Umbilical cord (tissue), 2 donors: Measurements from ENCODE around the gene RPAP3. TPM values are rescaled to one million over a fixed set of nuclear protein-coding genes. Genes with fewer than 3 reads are reported as not detected.
A peak's percentile ranks its signal among the peaks of the same experiment; 100 is the strongest.

Experiments used
- DNase-seq: peaks from one replicate; pipeline ENCODE4 v3.0.0-alpha.2; 2015; ENCODE audit warnings: low spot score
- total RNA-seq: library from RNA; depleted of rRNA; stranded (reverse); fragments of >200 nt; gene quantifications from one replicate; pipeline ENCODE4 v1.2.3, GENCODE V29; 2014; ENCODE audit warnings: low replicate concordance; ENCODE audit not compliant: insufficient read depth

RPAP3 gene
- total RNA-seq, 1 donor from 2014 or later = 49.6 TPM

DNA sequence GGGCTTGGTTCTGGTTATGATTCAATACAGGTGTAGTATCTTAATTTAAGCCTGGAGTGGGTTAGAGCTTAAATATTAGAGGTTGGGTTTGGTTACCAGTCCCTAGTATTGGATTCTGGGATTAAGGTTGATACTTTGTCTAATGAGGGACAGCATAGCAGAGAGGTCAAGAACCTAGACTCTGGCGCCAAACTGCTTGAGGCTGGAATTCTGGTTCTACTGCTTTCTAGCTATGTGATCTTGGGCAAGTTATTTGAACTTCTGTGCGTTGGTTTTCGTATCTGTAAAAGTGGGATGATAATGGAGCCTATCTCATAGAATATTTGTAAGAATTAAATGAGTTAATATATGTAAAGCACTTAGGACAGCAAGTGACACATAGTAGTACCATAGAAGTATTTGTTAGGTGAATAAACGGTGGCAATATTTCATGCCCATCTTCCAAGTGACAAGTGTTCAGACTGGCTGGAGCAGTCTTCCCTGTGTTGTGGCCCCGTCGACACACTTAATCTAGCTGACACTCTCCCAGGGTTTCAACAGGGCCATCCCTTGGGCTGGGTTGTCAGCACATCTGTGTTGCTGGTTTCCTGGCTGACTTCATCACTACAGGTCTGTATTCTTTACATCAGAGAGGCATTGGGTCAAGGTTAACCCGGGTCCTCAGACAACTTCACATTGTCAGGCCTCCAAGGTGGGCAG lies 16.5 kb upstream of the RPAP3 start:
- no peak for DNase-seq

DNA sequence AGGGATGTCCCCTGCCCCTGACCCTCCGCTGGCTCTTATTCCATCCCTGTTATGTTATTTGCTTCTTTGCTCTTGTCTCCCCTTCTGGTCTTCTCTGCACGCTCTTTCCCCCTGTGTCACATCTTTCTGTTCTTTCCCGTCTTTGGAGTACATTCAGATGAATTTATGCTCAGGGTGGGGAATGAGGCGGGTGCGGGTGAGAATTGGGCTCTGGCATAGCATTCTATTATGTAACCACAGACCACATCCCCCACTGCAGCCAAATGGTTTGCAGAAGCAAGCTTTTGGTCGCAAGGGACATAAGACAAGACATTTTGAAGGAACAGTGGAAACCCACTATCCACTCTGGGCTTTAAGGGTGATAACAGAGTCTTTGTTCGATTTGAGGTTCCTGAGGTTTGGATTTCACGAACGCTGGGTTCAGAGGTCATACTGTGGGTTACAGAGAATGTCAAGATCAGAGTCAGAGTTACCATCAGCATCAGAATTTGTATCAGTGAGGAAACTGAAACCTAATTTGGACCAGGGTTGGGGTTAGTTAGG lies 15.7 kb upstream of the RPAP3 start:
- no peak for DNase-seq

DNA sequence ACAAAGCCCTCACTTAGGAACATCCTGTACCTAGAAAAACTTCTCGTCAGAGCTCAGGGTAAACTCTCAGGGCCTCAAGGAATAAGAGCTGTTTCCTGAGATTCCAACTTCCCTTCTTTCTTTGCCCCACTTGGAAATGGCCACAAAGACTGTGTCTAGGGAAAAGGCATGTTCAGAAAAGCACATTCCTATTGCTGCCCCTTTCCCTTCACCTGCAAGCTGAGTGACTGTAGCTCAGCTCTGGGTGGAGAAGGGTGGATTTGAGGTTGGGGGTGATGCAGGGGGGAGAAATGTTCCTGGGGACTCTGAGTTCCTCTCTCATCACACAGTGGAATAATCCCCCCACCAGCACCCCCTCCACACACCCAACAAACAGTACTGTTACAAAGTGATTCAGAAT lies 12.7 kb upstream of the RPAP3 start:
- no peak for DNase-seq

DNA sequence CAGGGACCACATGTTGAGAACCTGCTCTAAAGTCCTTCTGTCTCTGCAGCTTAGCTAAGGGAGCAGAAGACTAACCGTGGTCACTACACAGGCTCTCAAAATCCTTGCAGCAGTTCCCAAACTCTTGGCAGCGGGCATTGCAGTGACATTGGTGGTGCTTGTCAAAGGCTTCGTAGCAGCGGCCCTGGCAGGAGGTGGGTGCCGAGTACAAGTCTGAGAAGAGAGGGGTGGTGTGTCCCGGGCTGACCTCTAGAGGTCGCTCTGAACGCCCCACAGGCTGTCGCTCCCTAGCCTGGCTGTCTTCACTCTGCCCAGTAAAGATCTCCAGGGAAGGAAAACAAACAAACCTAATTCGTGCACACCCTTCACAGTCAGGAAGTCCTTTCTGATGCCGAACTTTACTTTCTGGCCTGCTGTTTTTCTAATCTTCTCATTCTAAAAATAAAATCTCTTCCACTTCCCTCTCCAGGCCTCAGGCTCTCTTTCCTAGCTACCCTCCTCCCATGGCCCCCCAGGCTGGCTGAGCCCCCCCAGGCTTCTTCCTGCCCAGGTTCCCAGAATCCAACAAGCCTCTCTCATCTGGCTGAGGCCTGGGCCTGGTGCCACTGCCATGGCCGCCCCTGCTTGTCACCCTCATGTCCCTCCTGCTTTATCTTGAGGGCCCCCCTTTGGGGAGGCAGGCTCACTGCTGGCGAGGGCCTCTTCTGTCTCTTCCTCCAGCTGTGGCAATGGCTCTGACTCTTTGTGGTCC lies 11.8 kb upstream of the RPAP3 start:
- peak; percentile 90 for DNase-seq

DNA sequence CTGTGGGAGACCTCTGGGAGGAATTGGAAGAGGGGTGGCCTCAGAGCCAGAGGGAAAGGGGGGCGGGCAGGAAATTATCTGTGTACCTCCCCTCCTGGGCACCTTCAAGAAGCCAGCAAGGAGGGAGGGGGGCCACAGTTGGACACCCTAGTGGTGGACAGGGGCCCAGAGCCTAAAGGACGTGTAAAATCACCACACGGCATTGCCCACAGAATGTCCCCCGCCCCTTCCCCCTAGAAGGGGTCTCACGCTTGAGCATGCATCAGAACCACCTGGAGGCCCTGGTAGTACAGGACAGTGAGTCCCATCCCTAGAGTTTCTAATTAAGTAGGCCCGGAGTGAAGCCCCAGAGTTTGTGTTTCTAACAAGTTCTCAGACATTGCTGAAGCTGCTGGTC lies 11.2 kb upstream of the RPAP3 start:
- DNase-seq = no peak

DNA sequence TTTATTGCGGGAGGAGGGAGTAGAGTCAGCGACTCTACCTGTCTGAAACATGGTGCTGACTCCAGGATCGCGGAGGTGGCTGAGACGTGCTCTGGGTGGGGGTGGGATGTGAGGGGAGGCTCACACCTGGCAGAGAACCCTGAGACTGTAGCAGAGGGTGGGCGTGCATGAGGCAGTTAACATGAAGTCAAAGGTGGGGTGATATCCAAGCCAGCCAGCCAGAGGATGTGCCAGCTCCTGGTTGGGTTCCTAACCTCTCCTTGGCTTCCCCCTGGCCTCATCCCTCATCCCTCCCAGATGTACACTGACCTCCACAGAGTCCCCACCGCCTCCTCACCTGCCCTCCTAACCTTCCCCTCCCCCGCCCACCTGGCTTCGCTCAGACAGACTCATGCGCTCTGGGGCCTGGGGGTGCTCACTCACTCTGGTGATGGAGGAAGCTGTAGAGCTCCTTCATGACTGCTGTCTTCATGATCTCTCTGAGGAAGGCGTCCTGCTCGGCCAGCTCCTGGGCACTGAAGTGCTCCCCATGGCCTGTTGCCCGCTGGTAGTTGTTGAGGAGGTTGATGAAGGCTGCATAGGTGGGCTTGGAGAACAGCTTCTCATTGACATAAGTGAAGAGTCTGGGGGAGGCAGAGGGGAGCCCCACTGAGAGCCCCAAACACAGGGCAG lies 10.2 kb upstream of the RPAP3 start:
- no peak for DNase-seq

DNA sequence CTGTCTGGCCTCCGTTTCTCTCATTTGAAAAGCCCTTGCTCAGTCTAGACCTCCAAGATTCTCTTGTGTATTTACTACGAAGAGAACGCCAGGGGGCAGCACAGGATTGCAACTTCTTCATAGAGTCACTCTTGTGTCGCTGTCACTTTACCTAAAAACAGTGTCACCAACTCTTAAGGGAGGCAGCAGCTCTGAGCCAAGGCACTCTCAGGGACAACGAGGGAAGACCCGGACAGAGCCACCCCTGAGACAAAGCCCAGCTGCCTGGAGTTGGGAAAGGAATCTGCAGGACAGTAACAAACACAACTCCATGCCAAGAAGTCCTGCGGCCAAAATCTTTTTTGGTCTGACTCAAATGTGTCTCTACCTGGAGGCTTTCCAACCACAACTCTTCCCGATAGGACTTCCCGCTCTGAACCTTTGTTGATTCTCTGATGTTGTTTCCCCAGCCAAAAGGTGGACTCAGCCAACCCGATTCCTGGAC lies 9.6 kb upstream of the RPAP3 start:
- DNase-seq = peak; percentile 79

DNA sequence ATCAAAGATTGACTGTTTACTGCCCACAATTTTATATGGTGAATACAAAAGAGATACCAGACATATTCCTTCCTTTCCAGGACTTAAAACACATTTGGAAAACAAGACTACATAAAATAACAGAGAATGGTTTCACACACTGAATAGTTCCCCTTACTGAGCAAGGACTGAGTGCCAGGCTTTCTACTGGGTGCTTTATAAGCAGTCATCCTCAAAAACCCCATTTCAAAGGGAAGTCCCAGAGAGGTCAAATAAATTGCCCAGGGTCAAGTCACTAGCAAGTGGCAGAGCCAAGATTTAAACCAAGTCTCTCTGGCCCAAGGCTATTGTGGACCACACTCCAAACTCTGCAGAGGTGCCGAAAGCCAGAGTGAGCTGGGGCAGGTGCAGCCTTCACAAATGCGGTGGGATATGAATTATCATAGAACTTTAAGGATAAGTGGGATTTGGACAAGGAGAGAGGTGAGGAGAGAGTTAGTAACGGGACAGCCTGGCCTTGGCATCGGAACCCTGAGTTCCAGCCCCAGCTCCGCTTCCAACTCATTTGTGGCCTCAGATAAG lies 9.1 kb upstream of the RPAP3 start:
- no peak for DNase-seq

DNA sequence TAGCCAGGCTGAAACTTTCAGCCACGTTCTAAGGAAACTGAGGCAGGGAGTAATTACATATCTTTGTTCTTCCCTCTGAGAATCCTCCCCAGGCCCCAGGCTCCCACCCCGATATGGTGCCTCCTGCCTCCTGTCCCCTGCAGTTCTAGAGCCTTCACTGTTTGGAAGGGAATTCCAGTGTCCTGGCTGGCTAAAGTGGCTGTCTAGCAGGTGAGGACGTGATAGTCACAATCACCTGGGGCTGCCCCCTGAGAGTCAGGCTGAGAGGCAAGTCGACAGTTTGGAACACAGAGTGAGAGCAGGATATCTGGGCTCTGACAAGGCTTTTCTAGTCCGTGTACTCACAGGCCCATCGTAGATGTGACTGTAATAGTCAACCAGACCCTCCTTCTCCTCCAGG lies 6.3 kb upstream of the RPAP3 start:
- no peak for DNase-seq

DNA sequence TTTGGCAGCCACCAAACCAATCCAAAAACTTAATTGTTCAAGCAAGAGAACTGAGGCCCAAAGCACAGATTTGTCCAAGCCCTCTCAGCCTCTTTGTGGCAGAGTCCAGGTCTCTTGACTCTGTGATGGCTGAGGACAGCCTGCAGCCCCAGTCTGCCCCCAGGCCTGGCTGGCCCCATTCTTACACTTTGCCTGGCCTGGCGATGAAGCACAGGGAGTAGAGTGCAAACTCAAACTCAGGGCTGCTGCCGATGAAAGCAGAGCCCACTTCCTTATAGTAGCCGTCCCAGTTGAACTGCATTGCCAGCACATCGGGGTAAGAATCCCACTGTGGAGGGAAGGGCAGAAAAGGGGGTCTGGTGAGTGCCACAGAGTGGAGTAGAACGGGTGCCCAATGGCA lies 5.6 kb upstream of the RPAP3 start:
- DNase-seq = no peak

DNA sequence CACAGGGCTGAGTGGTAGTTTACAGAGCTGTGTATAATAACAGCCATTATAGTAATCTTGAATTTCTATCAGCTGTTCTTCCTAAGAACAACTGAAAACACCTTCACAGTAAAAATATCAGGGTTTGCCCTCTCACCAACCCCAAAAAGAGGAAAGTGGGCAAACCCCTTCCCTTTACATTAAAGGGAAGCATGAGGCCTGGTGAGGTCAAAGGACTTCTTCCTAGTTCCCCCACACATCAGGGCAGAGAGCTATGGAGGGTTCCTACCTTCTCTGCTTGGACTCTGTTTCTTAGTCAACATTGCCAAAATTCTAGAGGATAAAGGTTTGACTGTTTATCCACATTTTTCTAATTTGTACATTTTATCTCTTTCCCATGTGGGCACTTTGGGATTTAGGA lies 4.4 kb upstream of the RPAP3 start:
- DNase-seq = no peak

DNA sequence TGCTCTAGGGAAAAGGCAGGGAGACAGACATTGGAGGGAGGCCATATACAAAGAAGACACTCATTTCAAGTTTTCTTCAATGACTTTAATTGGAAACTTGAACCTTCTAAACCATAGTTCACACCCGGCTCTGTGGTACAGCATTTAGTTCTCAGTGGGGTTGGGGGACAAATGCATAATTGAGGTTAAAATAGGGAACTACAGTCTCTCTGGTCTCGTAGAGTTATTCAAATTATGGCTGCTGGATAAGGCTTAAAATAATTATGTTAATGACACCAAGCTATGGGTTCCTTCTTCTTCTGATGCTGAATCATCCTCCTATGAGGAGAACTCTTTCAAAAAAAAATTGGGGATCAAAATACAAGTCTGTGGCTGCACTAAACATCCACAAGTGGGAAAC lies 3.8 kb upstream of the RPAP3 start:
- DNase-seq = no peak

DNA sequence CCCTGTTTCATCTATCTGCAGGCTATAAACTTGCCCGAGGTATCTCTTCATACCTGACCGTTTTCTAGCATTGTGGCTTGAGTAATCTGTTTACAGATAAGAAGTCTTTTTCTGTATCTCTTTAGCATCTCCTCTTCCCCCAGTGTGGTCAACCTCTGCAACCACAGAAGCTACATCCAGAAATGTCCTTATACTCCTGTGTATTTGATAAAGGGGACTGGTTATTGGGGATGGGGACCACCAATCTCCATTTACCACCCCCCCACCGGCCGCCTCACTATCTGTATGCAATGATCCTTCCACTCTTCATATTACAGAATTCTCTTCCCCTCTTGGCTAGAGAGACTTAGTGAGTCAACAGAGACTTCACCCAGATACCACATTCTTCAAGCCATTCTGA lies 3.4 kb upstream of the RPAP3 start:
- no peak for DNase-seq

DNA sequence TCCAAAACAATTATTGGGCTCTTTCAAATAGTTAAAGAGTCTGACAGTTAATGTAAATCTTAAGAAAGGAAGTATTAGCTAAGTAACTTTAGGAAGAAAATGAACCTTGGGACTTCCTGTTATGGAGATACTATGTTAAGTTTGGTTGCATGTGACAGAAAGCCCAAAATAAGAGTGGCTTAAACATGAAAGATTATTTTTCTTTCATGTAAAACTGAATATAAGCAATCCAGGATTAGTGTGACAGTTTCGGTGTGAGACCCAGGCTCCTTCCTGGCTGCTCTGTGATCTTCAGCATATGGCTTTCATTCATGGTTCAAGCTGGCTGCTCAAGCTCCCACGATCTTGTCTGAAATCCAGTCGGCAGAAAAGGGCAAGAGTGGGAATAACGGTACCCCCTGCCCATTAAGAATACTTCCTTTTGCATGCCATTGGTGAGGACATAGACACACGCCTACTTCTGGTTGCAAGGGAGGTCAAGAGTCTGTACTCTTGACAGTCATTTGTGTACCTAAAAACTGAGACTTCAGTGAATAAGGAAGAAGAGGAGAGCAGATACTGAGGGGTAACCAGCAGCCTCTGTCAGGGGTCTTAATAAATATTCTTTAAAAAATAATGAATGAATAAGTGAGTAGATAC lies 2.2 kb upstream of the RPAP3 start:
- DNase-seq = no peak

DNA sequence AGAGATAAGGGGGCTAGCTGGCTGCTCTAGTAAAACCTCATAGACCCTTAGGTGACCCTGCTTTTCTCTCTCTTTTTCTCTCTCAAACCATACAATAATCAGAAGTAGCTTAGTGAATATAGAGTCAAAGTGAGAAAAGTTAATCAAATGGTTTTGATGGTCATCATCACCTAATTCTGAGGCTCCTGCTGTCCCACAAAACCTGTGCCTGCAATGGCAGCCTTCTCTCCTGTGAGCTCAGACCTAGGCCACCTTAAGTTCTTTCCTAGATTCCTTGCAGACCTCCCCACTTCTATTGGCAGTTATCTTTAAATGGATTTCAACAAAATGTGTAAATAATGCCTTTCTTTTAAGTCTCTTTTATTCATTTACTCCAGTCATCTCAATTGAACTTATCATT lies 1.5 kb upstream of the RPAP3 start:
- DNase-seq = no peak

DNA sequence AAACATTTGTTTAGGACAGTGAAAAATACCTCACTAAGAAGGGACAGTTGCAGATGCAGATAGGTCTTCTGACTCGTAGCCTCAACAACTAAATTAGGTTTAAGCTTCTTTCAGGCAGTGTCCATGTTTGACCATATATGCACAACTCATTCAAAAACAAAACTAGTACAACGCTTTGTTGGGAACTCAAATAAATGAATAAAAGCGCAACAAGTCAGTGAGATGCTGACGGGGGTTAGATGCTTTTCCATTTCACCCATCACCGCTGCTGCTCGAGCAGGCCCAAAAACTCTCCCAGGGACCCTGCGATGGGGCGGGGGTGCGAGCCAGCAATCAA lies 633 bp downstream of the RPAP3 start:
- DNase-seq = no peak

DNA sequence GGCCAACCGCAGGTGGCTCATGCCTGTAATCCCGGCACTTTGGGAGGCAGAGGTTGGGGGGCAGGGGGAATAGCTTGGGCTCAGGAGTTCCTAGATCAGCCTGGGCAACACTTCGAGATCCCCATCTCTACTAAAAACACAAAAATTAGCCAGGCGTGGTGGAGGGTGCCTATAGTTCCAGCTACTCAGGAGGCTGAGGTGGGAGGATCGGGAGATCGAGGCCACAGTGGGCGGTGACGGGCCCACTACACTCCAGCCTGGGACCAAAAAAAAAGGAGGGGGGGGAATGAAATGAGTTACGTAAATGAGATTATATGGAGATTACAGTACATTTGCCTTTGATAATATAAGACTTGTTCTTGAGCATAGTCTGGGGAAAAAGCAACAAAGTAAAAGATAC lies 1.1 kb downstream of the RPAP3 start:
- no peak for DNase-seq

DNA sequence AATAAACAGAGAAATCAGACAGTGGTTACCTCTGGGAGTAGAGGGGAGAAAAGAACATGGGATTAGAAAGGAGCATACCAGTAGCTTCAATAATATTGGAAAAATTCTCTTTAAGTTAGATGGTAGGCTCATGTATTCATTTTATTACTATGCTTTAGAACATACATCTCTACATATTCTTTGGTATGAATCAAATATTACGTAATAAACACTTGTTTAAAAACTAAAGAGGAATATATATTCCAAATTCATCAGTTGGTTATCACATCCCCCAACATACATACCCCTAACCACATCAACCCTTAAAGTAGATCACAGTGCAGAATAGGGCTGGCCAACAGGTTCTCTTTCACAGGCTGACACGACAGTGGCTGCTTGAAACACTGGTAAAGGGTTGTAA lies 5.6 kb downstream of the RPAP3 start:
- DNase-seq = no peak

DNA sequence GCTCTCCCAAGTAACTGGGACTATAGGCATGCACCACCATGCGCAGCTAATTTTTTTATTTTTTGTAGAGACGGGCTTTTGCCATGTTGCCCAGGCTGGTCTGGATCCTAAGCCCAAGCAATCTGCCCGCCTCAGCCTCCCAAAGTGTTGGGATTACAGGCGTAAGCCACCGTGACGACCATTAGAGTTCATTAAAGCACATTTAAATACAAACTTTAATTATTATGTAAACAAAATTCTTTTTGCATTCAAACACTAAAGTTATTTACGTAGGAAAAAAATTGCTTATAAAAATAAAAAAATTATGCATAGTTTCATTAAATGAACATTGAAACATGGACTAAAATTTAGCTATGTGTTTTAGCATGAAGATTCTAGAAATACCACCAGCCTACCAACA lies 7.2 kb downstream of the RPAP3 start:
- no peak for DNase-seq

DNA sequence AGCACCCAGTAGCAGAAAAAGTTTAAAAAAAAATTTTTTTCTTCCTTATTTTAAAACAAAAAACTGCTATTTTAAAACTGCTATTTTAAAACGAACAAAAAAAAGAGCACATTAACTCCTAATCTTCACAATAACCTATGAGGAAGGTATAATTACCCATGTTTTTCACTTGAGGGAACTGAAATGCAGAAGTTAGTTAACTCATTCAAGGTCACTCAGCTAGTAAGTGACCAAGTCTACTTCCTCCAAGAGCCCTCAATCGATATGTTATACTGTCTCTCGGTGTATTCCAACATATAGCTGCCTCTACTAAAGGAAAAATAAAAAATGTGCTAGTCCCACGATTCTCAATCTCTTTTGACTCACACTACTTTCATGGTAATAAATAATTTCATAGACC lies 7.8 kb downstream of the RPAP3 start:
- DNase-seq = no peak

DNA sequence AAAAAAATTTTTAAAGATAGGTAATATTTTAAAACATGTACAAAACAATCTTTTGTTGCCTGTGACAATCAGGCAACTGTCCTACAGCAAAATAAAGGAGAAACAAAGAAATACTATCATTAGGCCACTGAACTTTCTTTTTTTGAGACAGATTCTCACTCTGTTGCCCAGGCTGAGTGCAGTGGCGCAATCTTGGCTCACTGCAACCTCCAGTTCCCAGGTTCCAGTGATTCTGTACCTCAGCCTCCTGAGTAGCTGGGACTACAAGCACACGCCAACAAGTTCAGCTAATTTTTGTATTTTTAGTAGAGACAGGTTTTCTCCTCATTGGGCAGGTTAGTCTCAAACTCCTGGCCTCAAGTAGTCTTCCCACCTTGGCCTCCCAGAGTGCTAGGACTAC lies 16.6 kb downstream of the RPAP3 start:
- DNase-seq = no peak

DNA sequence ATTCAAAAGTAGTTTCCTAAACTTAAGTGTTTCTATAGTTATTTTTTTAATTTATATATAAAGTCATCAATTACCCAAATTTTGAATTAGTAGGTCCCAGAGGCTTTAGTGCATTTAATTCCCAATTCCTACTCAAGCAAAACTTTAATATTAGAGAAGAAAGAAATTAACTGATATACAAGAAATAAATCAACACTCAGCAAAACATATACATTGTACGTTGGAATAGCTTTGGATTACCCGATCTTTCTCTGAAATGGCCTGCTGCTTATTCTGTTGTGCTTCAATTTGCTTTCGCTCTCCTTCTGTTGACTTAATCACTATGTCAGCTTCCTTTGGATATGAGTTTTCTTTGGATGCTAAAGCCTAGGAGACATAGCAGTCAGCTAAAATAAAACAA lies 18.2 kb downstream of the RPAP3 start:
- DNase-seq = no peak
